ENCODE results near the gene PSMB7. TPM values are rescaled to one million over a fixed set of nuclear protein-coding genes. Genes with fewer than 3 reads are reported as not detected.

The PSMB7 gene
- total and polyA plus RNA-seq, 2 of the 8 experiments (the other 6 are each of a cell fraction or from before 2014, with no cell fraction given) = 222 to 357 TPM

DNA sequence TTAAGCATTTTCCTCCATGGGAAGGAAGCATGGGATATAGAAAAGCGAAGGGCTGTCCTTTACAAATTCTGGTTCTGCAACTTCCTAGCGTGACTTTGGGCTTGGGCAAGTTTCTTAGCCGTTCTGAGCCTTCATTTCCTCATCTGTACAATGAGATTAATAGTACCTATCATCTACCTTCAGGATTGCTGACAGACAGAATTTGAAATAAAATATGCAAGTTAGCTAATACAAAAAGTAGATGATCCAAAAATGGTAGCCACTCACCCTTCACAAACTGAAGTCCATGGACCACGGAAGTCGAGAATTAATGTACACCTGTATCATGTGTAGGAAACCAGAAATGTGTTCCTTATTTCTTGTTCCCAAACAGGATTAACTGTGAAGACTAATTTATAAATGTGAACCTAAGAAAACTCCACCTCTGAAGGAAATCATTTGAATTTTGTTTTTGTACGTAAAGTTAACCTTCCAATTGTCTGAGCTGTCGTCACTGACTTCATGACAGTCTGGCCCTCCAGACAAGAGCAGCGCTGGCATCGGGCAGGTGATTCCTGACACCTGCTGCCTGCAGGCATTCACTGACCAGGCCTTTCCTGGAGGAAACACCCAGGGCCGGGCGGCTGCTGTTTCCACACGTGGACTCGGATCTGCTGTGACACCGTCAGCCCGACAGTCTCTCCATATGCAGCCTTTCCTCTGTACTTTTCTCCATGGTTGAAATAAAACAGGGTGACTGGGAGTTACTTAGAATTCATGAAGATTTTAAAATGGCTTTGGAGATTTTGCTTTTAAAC is 63.4 kb downstream of the PSMB7 start (continued):
- TF ChIP-seq, protein P1, sequence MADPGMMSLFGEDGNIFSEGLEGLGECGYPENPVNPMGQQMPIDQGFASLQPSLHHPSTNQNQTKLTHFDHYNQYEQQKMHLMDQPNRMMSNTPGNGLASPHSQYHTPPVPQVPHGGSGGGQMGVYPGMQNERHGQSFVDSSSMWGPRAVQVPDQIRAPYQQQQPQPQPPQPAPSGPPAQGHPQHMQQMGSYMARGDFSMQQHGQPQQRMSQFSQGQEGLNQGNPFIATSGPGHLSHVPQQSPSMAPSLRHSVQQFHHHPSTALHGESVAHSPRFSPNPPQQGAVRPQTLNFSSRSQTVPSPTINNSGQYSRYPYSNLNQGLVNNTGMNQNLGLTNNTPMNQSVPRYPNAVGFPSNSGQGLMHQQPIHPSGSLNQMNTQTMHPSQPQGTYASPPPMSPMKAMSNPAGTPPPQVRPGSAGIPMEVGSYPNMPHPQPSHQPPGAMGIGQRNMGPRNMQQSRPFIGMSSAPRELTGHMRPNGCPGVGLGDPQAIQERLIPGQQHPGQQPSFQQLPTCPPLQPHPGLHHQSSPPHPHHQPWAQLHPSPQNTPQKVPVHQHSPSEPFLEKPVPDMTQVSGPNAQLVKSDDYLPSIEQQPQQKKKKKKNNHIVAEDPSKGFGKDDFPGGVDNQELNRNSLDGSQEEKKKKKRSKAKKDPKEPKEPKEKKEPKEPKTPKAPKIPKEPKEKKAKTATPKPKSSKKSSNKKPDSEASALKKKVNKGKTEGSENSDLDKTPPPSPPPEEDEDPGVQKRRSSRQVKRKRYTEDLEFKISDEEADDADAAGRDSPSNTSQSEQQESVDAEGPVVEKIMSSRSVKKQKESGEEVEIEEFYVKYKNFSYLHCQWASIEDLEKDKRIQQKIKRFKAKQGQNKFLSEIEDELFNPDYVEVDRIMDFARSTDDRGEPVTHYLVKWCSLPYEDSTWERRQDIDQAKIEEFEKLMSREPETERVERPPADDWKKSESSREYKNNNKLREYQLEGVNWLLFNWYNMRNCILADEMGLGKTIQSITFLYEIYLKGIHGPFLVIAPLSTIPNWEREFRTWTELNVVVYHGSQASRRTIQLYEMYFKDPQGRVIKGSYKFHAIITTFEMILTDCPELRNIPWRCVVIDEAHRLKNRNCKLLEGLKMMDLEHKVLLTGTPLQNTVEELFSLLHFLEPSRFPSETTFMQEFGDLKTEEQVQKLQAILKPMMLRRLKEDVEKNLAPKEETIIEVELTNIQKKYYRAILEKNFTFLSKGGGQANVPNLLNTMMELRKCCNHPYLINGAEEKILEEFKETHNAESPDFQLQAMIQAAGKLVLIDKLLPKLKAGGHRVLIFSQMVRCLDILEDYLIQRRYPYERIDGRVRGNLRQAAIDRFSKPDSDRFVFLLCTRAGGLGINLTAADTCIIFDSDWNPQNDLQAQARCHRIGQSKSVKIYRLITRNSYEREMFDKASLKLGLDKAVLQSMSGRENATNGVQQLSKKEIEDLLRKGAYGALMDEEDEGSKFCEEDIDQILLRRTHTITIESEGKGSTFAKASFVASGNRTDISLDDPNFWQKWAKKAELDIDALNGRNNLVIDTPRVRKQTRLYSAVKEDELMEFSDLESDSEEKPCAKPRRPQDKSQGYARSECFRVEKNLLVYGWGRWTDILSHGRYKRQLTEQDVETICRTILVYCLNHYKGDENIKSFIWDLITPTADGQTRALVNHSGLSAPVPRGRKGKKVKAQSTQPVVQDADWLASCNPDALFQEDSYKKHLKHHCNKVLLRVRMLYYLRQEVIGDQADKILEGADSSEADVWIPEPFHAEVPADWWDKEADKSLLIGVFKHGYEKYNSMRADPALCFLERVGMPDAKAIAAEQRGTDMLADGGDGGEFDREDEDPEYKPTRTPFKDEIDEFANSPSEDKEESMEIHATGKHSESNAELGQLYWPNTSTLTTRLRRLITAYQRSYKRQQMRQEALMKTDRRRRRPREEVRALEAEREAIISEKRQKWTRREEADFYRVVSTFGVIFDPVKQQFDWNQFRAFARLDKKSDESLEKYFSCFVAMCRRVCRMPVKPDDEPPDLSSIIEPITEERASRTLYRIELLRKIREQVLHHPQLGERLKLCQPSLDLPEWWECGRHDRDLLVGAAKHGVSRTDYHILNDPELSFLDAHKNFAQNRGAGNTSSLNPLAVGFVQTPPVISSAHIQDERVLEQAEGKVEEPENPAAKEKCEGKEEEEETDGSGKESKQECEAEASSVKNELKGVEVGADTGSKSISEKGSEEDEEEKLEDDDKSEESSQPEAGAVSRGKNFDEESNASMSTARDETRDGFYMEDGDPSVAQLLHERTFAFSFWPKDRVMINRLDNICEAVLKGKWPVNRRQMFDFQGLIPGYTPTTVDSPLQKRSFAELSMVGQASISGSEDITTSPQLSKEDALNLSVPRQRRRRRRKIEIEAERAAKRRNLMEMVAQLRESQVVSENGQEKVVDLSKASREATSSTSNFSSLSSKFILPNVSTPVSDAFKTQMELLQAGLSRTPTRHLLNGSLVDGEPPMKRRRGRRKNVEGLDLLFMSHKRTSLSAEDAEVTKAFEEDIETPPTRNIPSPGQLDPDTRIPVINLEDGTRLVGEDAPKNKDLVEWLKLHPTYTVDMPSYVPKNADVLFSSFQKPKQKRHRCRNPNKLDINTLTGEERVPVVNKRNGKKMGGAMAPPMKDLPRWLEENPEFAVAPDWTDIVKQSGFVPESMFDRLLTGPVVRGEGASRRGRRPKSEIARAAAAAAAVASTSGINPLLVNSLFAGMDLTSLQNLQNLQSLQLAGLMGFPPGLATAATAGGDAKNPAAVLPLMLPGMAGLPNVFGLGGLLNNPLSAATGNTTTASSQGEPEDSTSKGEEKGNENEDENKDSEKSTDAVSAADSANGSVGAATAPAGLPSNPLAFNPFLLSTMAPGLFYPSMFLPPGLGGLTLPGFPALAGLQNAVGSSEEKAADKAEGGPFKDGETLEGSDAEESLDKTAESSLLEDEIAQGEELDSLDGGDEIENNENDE (IDR thresholded peaks at IDR 0.05; ENCODE audit: insufficient replicate concordance, low read length) = no peak
- TF ChIP-seq RNF2 (IDR thresholded peaks at IDR 0.05; ENCODE audit: borderline replicate concordance, low read depth, low read length, missing control alignments, poor library complexity, severe bottlenecking) (no peak), CREB1 (IDR thresholded peaks at IDR 0.05) (no peak), GTF2F1 (IDR thresholded peaks at IDR 0.05; ENCODE audit: borderline replicate concordance, low read depth, low read length) (no peak), JUN (IDR thresholded peaks at IDR 0.05; ENCODE audit: low read depth, low read length) (no peak), HDAC2 (IDR thresholded peaks at IDR 0.05; ENCODE audit: borderline replicate concordance in 1 of 2, low read depth in 2 of 2, low read length in 2 of 2) (no peak)

All from H1 (cell line).